Measurements from ENCODE around the gene ATP6V1G1. TPM values are rescaled to one million over a fixed set of nuclear protein-coding genes. Genes with fewer than 3 reads are reported as not detected.
"Not testable (repeated sequence)": the region's sequence is repeated elsewhere in the genome, so short reads cannot be mapped to it uniquely, and the experiment has no call there.

Gene ATP6V1G1
- total and polyA plus RNA-seq, 7 experiments from 2014 or later = 86.2 to 372 (median 133) TPM

DNA sequence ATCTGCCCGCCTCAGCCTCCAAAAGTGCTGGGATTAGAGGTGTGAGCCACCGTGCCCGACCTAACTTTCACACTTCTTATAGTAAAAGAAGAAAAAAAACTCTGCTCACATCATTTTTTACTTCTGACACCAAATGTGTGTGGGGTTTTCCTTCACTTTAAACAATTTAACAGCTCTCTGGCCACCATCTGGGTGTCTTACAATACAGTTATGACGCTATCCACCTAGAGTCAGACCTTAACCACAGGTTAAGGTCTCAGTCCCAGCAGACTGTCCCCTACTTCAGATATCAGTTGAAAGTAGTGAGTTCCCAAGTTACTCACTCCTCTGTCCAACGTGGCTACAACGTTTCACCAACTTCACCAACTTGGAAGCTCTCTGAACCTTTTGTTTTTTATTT, 15.4 kb upstream of the ATP6V1G1 start:
- ChIA-PET POLR2A (interaction anchor here (0.6 kb wide), 1 partner anchor 49 kb away, joined by 3 read pairs; no protein-coding TSS in a partner anchor), CTCF (interaction anchor here (0.6 to 0.7 kb wide), 2 partner anchors 20 to 160 kb away, joined by 3 read pairs; no protein-coding TSS in a partner anchor)
- no peak overlapping the region for H3K4me3 Mint-ChIP-seq
- no peaks in the 10 kb centered on the region for H3K36me3 Mint-ChIP-seq
- intact Hi-C loops (cut with micrococcal nuclease) = no loop called here
- no peak for DNase-seq
- peaks cover 0 to 11% (median 0%) of the 10 kb centered on the region in 5 donors for H3K27me3 Mint-ChIP-seq
- H3K9me3 Mint-ChIP-seq = peaks cover 0 to 1% (median 0%) of the 10 kb centered on the region in 11 donors
- no peak overlapping the region for H3K27ac Mint-ChIP-seq
- Histone ChIP-seq H3K4me3 (ENCODE audit: low read length) (no peak overlapping the region), H3K4me1 (ENCODE audit: control insufficient read depth in 2 of 2, insufficient read depth in 2 of 2, low read length in 2 of 2) (no peaks in the 10 kb centered on the region), H3K36me3 (ENCODE audit: control insufficient read depth in 2 of 3, insufficient read depth in 3 of 3, low read length in 3 of 3) (no peaks in the 10 kb centered on the region), H3K27ac (ENCODE audit: low read depth, low read length) (no peak overlapping the region), H3K27me3 (ENCODE audit: control insufficient read depth in 2 of 2, insufficient read depth in 2 of 2, low read length in 2 of 2) (no peaks in the 10 kb centered on the region), H3K9me3 (ENCODE audit: control insufficient read depth in 2 of 3, low read length in 3 of 3) (no peaks in the 10 kb centered on the region)
- no peaks in the 10 kb centered on the region for H3K4me1 Mint-ChIP-seq
- ATAC-seq = no peak

DNA sequence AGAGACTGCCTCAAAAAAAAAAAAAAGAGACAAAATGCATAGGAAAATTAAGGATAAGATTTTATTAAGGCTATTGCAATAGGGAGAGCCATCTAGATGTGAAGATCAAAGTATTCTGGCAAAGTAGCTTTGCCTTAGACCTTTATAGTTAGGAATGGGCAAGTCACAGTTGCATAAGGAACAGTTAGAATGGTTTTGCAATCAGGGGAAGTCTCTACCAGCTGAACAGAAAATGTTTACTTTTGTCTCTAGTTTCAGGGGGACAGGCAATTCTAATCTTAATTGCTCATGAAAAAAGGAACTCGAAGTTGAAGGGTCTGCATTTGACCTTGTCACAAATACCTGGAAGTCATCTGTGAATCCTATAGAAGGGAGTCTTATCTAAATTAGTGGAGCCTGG, 13.1 kb upstream of the ATP6V1G1 start:
- Histone ChIP-seq H3K4me1 (ENCODE audit: control insufficient read depth in 2 of 2, insufficient read depth in 2 of 2, low read length in 2 of 2) (no peaks in the 10 kb centered on the region), H3K9me3 (ENCODE audit: control insufficient read depth in 2 of 3, low read length in 3 of 3) (no peaks in the 10 kb centered on the region), H3K4me3 (ENCODE audit: low read length) (no peak overlapping the region), H3K36me3 (ENCODE audit: control insufficient read depth in 2 of 3, insufficient read depth in 3 of 3, low read length in 3 of 3) (no peaks in the 10 kb centered on the region), H3K27me3 (ENCODE audit: control insufficient read depth in 2 of 2, insufficient read depth in 2 of 2, low read length in 2 of 2) (no peaks in the 10 kb centered on the region), H3K27ac (ENCODE audit: low read depth, low read length) (no peak overlapping the region)
- intact Hi-C loops (cut with micrococcal nuclease) = no loop called here
- Mint-ChIP-seq H3K36me3 (no peaks in the 10 kb centered on the region), H3K9me3 (peaks cover 0 to 1% (median 0%) of the 10 kb centered on the region in 11 donors), H3K4me3 (no peak overlapping the region), H3K4me1 (no peaks in the 10 kb centered on the region), H3K27me3 (peaks cover 0 to 16% (median 0%) of the 10 kb centered on the region in 5 donors), H3K27ac (peak overlapping the region in 1 of 9 donors; percentile 38)
- ATAC-seq (no peak), DNase-seq (no peak)
- ChIA-PET POLR2A (interaction anchor here (0.7 kb wide), 1 partner anchor 1165 kb away, joined by 3 read pairs; no protein-coding TSS in a partner anchor), CTCF (no interaction called here)

DNA sequence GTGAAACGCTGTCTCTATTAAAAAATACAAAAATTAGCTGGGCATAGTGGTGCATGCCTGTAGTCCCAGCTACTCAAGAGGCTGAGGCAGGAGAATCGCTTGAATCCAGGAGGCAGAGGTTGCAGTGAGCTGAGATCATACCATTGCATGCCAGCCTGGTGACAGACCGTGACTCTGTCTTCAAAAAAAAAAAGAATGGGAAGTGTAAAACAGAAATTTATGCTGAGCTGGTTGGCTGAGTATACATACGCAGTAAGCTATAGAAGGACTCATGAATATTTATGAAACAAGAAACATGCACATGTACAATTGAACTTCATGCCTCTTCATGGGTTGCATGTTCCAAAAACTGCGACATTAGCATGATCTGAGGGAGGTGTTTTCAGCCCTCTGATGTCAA, 10.8 kb upstream of the ATP6V1G1 start:
- H3K36me3 Mint-ChIP-seq; H3K9me3 ChIP-seq (ENCODE audit: control insufficient read depth in 2 of 3, low read length in 3 of 3); H3K9me3 Mint-ChIP-seq; H3K27me3 ChIP-seq (ENCODE audit: control insufficient read depth in 2 of 2, insufficient read depth in 2 of 2, low read length in 2 of 2); H3K27ac ChIP-seq (ENCODE audit: low read depth, low read length); ATAC-seq; DNase-seq; H3K4me3 ChIP-seq (ENCODE audit: low read length); intact Hi-C loops (cut with micrococcal nuclease); H3K4me3 Mint-ChIP-seq; H3K27ac Mint-ChIP-seq; H3K4me1 ChIP-seq (ENCODE audit: control insufficient read depth in 2 of 2, insufficient read depth in 2 of 2, low read length in 2 of 2); H3K36me3 ChIP-seq (ENCODE audit: control insufficient read depth in 2 of 3, insufficient read depth in 3 of 3, low read length in 3 of 3); H3K4me1 Mint-ChIP-seq: not testable (repeated sequence)
- ChIA-PET POLR2A (interaction anchor here (1.1 to 1.4 kb wide), 4 partner anchors 11 to 36 kb away, joined by 3 to 5 read pairs (median 3); partner anchors contain the start of gene ATP6V1G1), CTCF (interaction anchor here (0.6 to 2.2 kb wide), 4 partner anchors 11 to 69 kb away, joined by 3 to 5 read pairs (median 4); partner anchors contain the start of genes ATP6V1G1 and TMEM268)
- H3K27me3 Mint-ChIP-seq = peaks cover 0 to 21% (median 0%) of the 10 kb centered on the region in 5 donors

DNA sequence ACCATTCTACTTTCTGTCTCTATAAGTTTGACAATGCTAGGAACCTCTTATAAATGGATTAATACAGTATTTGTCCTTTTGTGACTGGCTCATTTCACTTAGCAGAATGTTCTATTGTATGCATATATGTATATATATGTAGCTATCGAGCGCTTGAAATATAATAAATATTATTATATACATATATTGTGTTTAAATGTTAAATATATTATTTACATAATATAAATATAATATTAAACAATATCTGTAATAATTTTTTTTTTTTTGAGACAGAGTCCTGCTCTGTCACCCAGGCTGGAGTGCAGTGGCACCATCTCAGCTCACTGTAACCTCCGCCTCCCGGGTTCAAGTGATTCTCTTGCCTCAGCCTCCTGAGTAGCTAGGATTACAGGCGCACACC, 9.4 kb upstream of the ATP6V1G1 start:
- H3K4me1 ChIP-seq (ENCODE audit: control insufficient read depth in 2 of 2, insufficient read depth in 2 of 2, low read length in 2 of 2); intact Hi-C loops (cut with micrococcal nuclease); H3K9me3 ChIP-seq (ENCODE audit: control insufficient read depth in 2 of 3, low read length in 3 of 3); H3K9me3 Mint-ChIP-seq; H3K36me3 Mint-ChIP-seq; H3K36me3 ChIP-seq (ENCODE audit: control insufficient read depth in 2 of 3, insufficient read depth in 3 of 3, low read length in 3 of 3); H3K4me3 Mint-ChIP-seq; ATAC-seq; H3K4me3 ChIP-seq (ENCODE audit: low read length); H3K27ac ChIP-seq (ENCODE audit: low read depth, low read length); DNase-seq; H3K27me3 ChIP-seq (ENCODE audit: control insufficient read depth in 2 of 2, insufficient read depth in 2 of 2, low read length in 2 of 2); H3K4me1 Mint-ChIP-seq: not testable (repeated sequence)
- CTCF ChIA-PET = interaction anchor here (2.2 kb wide), 1 partner anchor 14 kb away, joined by 5 read pairs; no protein-coding TSS in a partner anchor
- POLR2A ChIA-PET = interaction anchor here (0.6 kb wide), 1 partner anchor 74 kb away, joined by 3 read pairs; no protein-coding TSS in a partner anchor
- peak overlapping the region in 1 of 9 donors; percentile 83 for H3K27ac Mint-ChIP-seq
- H3K27me3 Mint-ChIP-seq = peaks cover 0 to 17% (median 0%) of the 10 kb centered on the region in 5 donors

DNA sequence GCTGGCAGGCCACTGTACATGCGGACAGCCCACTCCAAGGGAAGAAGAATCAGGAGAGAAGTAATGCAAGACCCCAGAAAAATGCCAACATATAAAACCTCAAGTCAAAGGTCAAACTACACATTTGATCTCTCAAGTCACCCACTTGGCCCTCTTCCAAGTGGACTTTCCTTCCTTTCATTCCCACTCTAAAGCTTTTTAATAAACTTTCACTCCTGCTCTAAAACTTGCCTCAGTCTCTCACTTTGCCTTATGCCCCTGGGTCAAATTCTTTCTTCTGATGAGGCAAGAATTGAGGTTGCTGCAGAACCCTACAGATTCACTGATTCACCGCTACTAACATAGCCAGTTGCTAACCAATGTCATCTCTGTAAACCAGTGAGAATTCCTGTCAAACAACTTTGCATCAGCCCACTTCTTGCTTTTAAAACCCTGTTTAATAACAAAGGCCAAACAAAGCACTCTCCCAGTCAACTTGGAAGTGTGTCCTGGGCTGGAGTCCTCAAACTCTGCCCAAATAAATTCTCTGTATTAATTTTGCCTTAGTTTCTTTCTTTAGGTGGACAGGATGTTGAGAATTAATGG, 6.9 kb upstream of the ATP6V1G1 start:
- H3K9me3 ChIP-seq (ENCODE audit: control insufficient read depth in 2 of 3, low read length in 3 of 3) = no peaks in the 10 kb centered on the region
- no peak overlapping the region for H3K4me3 ChIP-seq (ENCODE audit: low read length)

DNA sequence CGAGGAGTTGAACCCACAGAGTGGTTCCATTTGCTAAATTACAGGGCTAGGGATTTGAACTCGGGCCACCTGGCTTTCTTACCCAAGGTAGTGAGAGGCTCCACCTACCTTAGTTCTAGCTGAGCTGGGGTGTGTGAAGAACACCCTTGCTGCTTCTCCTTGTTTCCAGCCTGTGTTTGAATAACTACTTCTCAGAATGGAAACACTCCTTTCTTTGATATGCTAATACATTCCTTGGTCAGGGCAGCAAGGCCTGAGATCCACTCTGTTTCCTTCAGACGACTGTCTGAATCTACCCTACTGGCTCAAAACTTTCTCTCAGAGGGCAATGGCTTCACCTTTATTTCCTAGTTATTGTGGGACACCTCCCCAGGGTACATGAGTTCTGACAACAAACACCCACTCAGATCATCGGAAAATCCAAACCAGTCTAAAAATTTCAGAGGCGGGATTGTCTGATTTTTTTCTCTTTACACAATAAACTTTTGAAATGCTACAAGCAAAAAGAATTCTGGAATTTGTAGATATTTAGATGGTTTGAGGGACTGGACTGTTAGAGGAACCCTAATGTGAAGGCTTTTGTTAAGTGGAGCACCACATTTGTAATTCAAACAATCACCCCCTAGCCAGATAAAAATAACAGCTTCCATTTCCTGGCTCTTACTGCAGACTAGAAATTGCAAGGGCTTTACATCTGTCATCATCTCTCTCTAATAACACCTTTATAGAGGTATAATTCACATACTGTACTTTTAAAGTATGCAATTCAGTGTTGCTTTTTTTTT, 4.0 kb upstream of the ATP6V1G1 start:
- Histone ChIP-seq H3K27me3 (ENCODE audit: control insufficient read depth in 2 of 2, insufficient read depth in 2 of 2, low read length in 2 of 2) (no peaks in the 10 kb centered on the region), H3K4me3 (ENCODE audit: low read length) (no peak overlapping the region), H3K36me3 (ENCODE audit: control insufficient read depth in 2 of 3, insufficient read depth in 3 of 3, low read length in 3 of 3) (peaks cover 0 to 3% (median 0%) of the 10 kb centered on the region in 3 experiments), H3K27ac (ENCODE audit: low read depth, low read length) (no peak overlapping the region), H3K4me1 (ENCODE audit: control insufficient read depth in 2 of 2, insufficient read depth in 2 of 2, low read length in 2 of 2) (peaks cover 4 to 5% of the 10 kb centered on the region in 2 donors), H3K9me3 (ENCODE audit: control insufficient read depth in 2 of 3, low read length in 3 of 3) (no peaks in the 10 kb centered on the region)
- ChIA-PET CTCF (no interaction called here), POLR2A (interaction anchor here (0.6 to 1.1 kb wide), 3 partner anchors 8 to 212 kb away, joined by 3 to 4 read pairs (median 3); no protein-coding TSS in a partner anchor)
- Mint-ChIP-seq H3K4me1 (peaks cover 11 to 16% (median 13%) of the 10 kb centered on the region in 7 donors), H3K36me3 (peaks cover 0 to 9% (median 5%) of the 10 kb centered on the region in 5 donors), H3K27me3 (peaks cover 0 to 11% (median 0%) of the 10 kb centered on the region in 5 donors), H3K9me3 (peaks cover 0 to 4% (median 0%) of the 10 kb centered on the region in 11 donors), H3K4me3 (no peak overlapping the region), H3K27ac (no peak overlapping the region)
- intact Hi-C loops (cut with micrococcal nuclease) = loop anchor here in 1 of 2 donors (10.0 kb wide), 2 partner anchors 321 to 351 kb away; partner anchors contain the start of gene TNFSF8
- DNase-seq (no peak), ATAC-seq (no peak)

More for the DNA sequence above, 6.9 kb upstream of the ATP6V1G1 start:
- intact Hi-C loops (cut with micrococcal nuclease) = loop anchor here in 1 of 2 donors (10.0 kb wide), 2 partner anchors 324 to 354 kb away; partner anchors contain the start of gene TNFSF8
- Mint-ChIP-seq H3K27me3 (peaks cover 0 to 15% (median 0%) of the 10 kb centered on the region in 5 donors), H3K36me3 (peaks cover 0 to 4% (median 0%) of the 10 kb centered on the region in 5 donors), H3K4me1 (peaks cover 0 to under 1% (median 0%) of the 10 kb centered on the region in 7 donors), H3K9me3 (peaks cover 0 to 1% (median 0%) of the 10 kb centered on the region in 11 donors), H3K4me3 (no peak overlapping the region), H3K27ac (no peak overlapping the region)
- ChIA-PET POLR2A (no interaction called here), CTCF (interaction anchor here (0.7 kb wide), 1 partner anchor 73 kb away, joined by 3 read pairs; no protein-coding TSS in a partner anchor)
- H3K4me1 ChIP-seq (ENCODE audit: control insufficient read depth in 2 of 2, insufficient read depth in 2 of 2, low read length in 2 of 2) = no peaks in the 10 kb centered on the region
- H3K27ac ChIP-seq (ENCODE audit: low read depth, low read length) = no peak overlapping the region
- H3K27me3 ChIP-seq (ENCODE audit: control insufficient read depth in 2 of 2, insufficient read depth in 2 of 2, low read length in 2 of 2) = no peaks in the 10 kb centered on the region
- DNase-seq (no peak), ATAC-seq (no peak)
- no peaks in the 10 kb centered on the region for H3K36me3 ChIP-seq (ENCODE audit: control insufficient read depth in 2 of 3, insufficient read depth in 3 of 3, low read length in 3 of 3)
